Skin of body (tissue), 2 donors: Measurements from ENCODE around the gene LGR5. TPM values are rescaled to one million over a fixed set of nuclear protein-coding genes. Genes with fewer than 3 reads are reported as not detected.

Experiments
- DNase-seq: peaks from one replicate; lab custom pipeline; 2025; lab: John Stamatoyannopoulos, UW
- total RNA-seq: library from RNA; depleted of rRNA; stranded (reverse); fragments of >200 nt; gene quantifications from one replicate; pipeline ENCODE4 v1.2.3, GENCODE V29; 2014

LGR5 gene
- total RNA-seq, 1 donor from 2014 or later = 13.7 TPM

DNA sequence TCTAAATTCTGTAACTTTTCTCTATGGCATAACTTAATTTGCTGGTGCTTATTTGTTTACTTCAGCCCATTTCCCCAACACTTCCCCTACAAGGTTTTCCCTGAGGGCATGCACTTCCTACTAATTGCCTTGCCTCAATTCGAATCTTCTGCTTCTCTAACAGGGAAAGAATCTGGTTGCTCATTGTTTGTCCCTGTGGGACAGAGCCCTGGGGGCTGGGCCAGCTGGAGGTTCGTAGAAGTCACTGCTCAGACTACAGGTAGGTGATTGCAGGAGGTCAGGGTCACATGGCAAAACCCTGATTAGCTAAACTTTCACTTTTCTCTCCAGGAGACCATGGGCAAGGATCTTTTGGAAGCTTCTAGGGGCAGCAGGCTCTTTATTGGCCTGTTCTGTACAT, 152.0 kb downstream of the LGR5 start:
- no peak for DNase-seq

DNA sequence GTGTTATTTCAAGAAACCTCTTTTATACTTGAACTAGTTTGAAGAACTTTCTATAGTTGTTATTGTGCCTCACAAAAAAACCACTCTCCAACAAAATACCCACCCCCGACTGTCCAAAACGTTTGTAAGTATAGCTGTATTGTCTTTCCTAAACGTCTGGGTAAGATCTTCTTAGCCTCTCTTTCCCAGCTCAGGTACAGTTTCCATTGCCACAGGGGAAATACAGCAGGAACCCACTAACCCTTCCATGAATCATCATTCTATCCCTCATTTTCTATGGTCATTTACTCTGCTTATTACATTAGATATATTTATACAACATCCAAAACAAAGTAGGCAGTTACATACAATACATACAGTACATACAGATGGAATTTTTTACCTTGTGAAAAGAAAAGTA, 153.2 kb downstream of the LGR5 start:
- no peak for DNase-seq

DNA sequence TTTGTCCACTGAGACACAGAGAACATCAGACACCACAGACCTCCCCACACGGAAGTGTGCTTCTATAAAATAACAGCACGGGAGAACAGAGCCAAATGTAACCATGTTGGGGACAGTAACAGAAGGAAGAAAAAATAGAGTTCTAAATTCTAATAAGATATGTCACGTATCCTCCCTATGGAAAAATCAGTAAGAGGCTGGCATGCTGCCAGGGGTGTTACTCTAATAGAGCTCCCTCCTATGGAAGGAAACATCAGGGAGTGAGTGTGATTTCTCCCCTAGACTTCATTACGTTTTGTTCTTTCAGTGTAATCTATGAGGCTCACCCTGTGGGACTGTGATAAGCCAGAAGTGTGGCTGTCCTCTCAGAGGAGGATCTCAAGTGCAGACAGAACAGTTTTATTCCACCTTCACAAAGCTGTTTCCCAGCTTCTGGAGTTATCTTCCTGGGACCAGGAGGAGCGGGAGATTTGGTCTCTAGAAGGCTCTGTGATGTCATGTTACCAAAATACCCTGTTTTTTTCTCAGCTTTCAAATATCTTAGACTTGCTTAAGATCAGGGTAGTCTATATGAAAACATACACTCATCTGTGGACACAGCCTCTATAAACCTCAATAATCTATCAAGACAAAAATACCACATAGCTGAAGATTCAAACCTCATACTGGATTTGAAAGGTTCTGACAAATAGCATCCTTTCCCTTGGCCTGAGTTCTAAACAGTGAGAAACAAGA, 154.8 kb downstream of the LGR5 start:
- peak; percentile 14 for DNase-seq

DNA sequence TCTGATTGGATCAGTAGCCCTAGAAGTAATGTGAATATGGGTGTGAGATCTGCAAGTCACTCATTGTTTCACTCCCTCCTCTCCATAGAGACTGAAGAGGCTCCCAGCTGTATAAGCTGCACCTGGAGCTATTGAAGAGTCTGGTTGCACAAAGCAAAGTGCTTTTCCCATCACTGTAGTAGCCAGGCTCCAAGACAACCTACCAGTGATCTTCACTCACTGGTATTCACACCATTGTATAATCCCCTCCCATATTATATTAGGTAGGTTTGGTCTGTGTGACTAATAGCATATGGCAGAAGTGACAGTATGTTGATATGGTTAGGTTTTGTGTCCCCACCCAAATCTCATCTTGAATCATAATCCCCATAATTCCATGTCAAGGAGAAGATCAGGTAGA, 159.6 kb downstream of the LGR5 start:
- no peak for DNase-seq

DNA sequence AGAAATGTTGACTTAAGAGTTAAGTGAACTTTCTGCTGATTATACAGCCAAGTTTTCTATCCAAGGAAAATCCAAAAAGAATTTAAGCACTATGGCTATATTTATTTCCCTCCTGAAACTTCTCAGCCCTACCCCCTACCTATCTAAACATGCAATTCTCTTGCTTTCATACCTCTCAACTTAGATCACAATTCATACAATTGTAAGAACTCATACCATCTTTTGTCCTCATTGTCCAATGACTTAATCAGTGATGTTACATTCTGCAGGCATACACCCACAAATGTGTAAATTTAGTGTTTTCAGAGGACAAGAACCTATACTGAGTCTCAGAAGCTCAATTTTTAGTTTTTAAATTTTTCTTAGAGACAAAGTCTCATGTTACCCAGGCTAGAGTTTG, 161.9 kb downstream of the LGR5 start:
- no peak for DNase-seq

DNA sequence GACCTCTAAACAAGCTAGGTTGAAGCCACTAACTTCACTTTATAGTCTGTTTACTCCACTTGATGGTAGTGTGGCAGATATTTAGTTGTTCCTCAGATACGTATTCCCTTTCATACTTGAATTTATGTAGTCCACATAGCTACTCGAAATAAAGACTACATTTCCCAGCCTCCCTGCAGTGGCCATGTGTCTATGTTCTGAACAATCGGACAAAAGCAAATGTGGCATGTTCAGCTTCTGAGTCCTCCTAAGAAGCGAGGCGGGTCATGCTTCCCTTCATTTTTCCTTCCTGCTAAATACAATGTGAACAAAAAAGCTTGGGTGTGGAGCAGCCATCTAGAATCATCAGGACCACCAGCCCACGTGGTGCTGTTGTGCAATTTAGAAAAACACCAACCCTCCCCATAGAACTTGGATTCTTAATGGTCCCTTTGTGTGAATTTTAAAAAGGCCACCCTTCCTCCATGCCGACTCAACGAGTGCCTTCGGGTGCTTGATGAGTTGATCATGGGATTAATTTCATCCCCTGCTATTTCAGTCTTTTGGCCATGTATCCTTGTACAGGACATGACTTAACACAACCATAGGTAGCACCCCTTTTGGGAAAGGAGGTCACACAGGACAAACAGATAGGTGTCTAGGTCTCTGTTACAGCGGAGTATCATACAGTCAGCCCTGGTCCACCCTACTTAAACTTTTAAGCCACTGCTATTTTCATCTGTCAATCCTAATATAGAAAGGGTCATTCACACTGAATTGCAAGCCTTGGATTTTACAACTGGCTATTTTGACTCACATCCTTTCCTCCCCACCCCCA, 163.4 kb downstream of the LGR5 start:
- DNase-seq = no peak

DNA sequence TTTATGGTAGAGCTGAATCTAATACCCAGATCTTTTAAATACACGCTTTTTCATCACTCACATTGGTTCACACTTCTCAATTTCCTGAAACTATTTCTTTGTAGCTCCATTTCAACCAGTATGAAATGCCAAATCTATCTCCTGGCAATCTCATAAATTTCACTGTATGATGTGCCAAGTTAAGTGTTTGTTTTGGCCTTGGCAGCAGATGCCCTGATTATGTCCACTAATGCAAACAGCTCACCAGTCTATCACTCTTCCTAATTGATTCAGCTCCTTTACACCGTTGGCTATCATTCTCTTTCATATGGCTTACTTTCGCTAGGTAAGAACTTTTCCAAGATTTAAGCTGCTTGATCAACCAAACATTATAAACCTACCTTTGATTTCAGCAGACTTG, 165.4 kb downstream of the LGR5 start:
- DNase-seq = no peak

DNA sequence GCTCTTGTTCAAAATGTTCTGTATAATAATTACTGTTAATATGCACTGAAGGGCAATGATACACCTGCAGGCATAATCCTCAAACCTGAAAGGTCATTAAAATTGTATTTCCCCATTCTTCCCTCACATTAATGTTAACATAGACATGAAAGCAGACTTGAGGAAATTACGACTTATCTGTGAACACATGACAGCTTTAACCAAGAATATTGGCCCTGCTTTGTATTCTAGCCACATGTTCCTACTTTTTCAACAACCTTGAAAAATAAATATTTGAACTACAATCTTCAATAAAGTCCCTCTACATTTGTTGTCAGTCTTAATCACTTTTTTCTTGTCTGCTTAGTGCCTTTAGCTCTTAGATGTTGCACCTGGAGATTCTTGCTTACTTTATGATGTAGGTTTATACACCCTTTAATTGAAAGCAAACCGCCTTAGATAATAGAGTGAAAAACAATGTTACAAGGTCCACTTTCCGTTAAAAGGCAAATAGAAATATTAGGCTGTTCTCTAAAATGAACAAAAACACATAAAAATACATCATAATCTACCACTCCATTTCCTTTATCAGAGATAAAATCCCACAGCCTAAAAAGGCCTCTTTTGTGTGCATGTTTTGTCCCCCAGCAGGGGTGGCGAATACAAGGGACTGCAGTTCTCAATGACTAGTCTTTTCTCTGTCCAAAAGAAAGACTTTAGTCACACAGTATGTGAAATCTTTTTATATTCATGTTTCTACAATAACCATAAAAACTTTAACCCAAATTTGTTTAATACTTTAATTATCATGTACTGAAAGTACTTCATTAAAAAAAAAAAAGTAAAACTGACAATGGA, 168.1 kb downstream of the LGR5 start:
- DNase-seq = no peak

DNA sequence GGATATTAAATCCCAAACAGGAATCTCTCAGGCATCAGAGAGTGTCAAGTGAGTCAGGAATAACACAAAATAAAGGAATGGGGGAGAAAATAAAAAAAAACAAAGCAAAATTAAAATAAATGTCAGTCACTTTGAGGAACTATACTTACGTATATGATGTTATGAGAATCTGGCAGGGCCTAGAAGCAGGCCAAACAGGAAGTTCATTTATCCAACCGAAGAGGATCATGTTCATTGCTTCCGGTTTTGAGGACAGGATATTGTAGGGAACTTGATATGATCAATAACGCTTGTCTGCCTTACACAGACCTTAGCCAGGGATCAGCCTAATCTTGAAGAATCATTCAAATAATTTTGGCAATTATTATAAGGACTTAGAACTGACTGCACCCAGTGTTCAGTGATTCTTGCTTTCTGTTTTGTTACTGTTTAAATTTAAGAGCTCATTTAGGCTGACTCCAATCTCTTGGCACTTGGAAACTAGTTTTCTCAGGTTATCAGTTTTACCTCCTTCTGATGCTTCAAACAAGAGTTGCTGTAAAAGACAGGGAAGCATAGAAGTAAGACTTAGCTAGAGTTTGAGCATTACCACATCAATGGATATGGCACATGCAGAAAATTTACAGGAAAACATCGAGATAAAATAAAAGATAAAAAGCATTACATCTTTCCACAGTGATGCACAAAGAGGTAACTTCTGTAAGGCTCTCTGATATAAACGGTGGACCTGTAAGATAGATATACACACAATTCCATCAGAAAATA, 170.6 kb downstream of the LGR5 start:
- DNase-seq = no peak

DNA sequence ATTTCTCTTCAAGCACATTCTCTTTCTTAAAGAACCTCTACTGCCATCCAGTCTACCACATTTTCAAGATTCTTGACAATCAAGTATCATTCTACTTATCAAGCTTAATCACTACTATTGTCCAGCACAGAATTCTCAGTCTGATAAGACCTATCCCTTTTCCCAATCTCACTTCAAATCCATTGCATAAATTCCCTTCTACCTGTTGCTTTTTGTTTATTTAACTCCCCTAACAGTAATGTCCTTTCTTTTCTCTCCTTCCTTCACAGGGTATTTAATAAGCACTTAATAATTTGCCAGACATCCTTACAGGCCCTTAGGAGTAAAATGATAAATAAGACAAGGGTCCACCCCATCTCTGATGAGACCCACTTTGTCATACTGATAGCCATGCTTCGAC, 182.3 kb downstream of the LGR5 start:
- DNase-seq = no peak

DNA sequence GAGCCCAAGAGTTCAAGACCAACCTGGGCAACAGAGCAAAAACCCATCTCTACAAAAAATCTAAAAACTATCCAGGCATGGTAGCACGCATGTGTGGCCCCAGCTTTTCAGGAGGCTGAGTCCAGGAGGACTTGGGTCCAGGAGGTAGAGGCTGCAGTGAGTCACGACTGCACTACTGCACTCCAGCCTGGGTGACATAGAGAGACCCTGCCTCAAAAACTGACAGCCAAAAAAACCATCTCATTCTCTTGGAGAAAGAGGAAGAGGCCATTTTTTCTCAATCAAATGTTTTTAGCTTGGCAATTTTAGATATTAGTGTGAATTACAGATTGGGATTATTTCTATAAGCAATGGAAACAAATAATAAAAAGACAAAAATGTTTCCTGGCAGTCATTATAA, 185.9 kb downstream of the LGR5 start:
- DNase-seq = no peak

DNA sequence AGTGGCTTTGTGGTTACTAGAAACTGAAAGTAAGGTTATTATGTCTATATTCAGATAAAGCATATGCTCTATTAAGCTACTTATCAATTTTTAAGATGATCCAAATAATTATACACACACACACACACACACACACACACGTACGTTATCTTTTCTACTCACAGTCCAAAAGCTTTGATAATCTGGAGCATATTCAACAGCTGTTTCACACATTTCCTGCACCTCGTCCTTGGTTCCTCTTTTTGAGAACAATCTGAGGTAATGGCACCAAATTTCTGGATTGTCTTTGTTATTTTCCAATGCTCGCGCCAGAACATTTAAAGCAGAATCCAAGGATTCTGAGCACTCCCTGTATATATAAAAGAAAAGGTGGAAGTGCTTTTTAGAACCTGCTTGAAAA, 186.5 kb downstream of the LGR5 start:
- no peak for DNase-seq

DNA sequence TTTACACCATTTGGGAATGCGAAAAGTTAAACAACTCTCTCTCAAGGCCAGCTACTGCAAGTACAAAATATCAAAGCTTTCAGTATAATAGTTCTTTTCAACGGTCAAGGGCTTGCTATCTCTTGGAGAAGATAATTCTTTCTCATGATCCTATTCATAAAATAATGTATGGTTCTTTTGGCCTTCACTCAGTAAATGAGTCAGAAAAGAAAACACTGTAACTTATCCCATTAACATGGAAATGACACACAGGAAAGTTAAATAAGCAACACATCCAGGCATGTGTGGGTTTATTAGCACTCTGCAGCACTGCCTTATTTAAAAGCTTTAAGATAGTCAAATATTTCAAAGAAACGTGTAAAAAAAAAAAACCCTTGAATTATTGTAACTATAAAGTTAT, 187.2 kb downstream of the LGR5 start:
- no peak for DNase-seq

DNA sequence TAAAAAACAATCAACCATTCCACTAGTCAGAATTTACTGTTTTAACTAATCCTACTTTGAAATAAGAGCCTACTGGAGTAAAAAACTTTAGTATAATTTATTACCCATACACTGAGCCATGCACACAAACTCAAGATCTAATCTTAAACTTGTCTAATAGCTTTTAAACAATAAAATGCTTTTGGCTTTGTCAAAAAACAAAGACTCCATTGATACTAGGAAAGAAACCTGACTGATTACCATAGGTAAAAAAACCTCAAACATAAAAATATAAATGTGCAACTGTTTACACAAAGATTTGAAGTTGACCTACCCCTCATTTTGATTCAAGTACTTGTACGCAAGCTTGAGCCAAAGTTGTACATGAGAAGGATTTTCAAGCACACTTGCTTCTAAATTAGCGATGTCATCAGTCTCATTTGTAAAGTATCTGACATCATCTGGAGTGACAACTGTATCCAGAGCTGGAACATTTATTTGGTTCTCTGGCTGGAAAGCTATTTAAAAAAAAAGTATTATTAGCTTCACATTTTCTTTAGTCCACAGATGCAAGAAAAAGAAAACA, 187.9 kb downstream of the LGR5 start:
- DNase-seq = no peak

Other genes starting within 250 kb of the LGR5 start
- gene ZFC3H1, start 224.1 kb downstream of the LGR5 start, total RNA-seq = 76.9 TPM
- 6.1 TPM for gene THAP2, start 224.5 kb downstream of the LGR5 start, total RNA-seq
- gene TMEM19, start 246.3 kb downstream of the LGR5 start, total RNA-seq = 36.8 TPM